HEK293 (cell line): ENCODE data around the gene TMEM50B.
A peak's percentile ranks its signal among the peaks of the same experiment; 100 is the strongest.

ENCODE experiments used
- CTCF ChIA-PET: fragments of 350-600 bp; formaldehyde crosslinking; extraction: SDS; loops from one replicate; lab custom pipeline; 2021; ENCODE audit warnings: antibody characterized with exemption; lab: Yijun Ruan, JAX
- POLR2A ChIA-PET: fragments of 300-600 bp; formaldehyde crosslinking; extraction: SDS; loops from one replicate; lab custom pipeline; 2020; ENCODE audit warnings: antibody characterized with exemption, inconsistent platforms; lab: Yijun Ruan, JAX
- H3K27ac ChIP-seq: fragments of 200-500 bp; sonication (Bioruptor generic); 2 replicates; pipeline ENCODE4 v1.5.1; 2014; ENCODE audit warnings: low read depth, low read length, control low read depth, inconsistent platforms; ENCODE audit errors: extremely low read depth
- H3K36me3 ChIP-seq, 2 experiments: fragments of 200-500 bp in 1 of 2; sonication (Bioruptor generic) in 1 of 2; 1 replicate in 1 of 2; 2 replicates in 1 of 2; pipeline ENCODE4 v1.5.1; 2014 to 2017; ENCODE audit warnings: inconsistent platforms in 2 of 2, low read length in 2 of 2; ENCODE audit not compliant: control insufficient read depth in 2 of 2, insufficient read depth in 1 of 2
- H3K4me1 ChIP-seq: fragments of 200-500 bp; sonication (Bioruptor generic); 2 replicates; pipeline ENCODE4 v1.5.1; 2014; ENCODE audit warnings: mild to moderate bottlenecking, low read length, inconsistent platforms; ENCODE audit not compliant: control insufficient read depth, insufficient read depth
- H3K4me3 ChIP-seq: 2 replicates; pipeline ENCODE4 v1.5.1; 2011; ENCODE audit warnings: low read depth, mild to moderate bottlenecking, control low read depth, low read length, moderate library complexity
- H3K9me3 ChIP-seq: fragments of 200-500 bp; sonication (Bioruptor generic); 2 replicates; pipeline ENCODE4 v1.5.1; 2014; ENCODE audit warnings: low read depth, low read length, inconsistent platforms; ENCODE audit not compliant: control insufficient read depth, insufficient read depth
- CTCF ChIP-seq: fragments of 450-650 bp; formaldehyde crosslinking; IDR thresholded peaks from 2 replicates; pipeline ENCODE4 v1.5.1; 2016; ENCODE audit warnings: missing biosample characterization, missing genetic modification characterization
- ELK4 ChIP-seq: IDR thresholded peaks from 2 replicates; pipeline ENCODE4 v1.6.1; 2011; ENCODE audit warnings: mild to moderate bottlenecking, low read depth, low read length, borderline replicate concordance
- KLF9 ChIP-seq: fragments of 450-650 bp; formaldehyde crosslinking; IDR thresholded peaks from 2 replicates; pipeline ENCODE4 v1.5.1; 2016; ENCODE audit warnings: missing biosample characterization, missing genetic modification characterization, low read depth
- MZF1 ChIP-seq: fragments of 450-650 bp; formaldehyde crosslinking; IDR thresholded peaks from 2 replicates; pipeline ENCODE4 v1.5.1; 2017; ENCODE audit warnings: missing biosample characterization, missing genetic modification characterization, borderline replicate concordance
- PATZ1 ChIP-seq: fragments of 450-650 bp; formaldehyde crosslinking; IDR thresholded peaks from 2 replicates; pipeline ENCODE4 v1.5.1; 2016; ENCODE audit warnings: missing biosample characterization, missing genetic modification characterization
- PBX3 ChIP-seq: sonication (generic); formaldehyde crosslinking; IDR thresholded peaks from 2 replicates; pipeline ENCODE4 v1.8.1; 2022; ENCODE audit warnings: mild to moderate bottlenecking, moderate library complexity, missing genetic modification reagents
- TSHZ1 ChIP-seq: fragments of 450-650 bp; formaldehyde crosslinking; IDR thresholded peaks from 2 replicates; pipeline ENCODE4 v1.5.1; 2016; ENCODE audit warnings: missing biosample characterization, missing genetic modification characterization, borderline replicate concordance
- ZBTB17 ChIP-seq: fragments of 450-650 bp; formaldehyde crosslinking; IDR thresholded peaks from 2 replicates; pipeline ENCODE4 v1.5.1; 2016; ENCODE audit warnings: missing biosample characterization, missing genetic modification characterization
- ZBTB8A ChIP-seq: fragments of 450-650 bp; formaldehyde crosslinking; IDR thresholded peaks from 2 replicates; pipeline ENCODE4 v1.5.1; 2016; ENCODE audit warnings: missing biosample characterization, missing genetic modification characterization
- ZFHX2 ChIP-seq: fragments of 450-650 bp; formaldehyde crosslinking; conservative IDR thresholded peaks from 2 replicates; pipeline ENCODE4 v1.5.1; 2016; ENCODE audit warnings: missing biosample characterization, missing genetic modification characterization
- ZFP69B ChIP-seq: fragments of 450-650 bp; formaldehyde crosslinking; IDR thresholded peaks from 2 replicates; pipeline ENCODE4 v1.5.1; 2016; ENCODE audit warnings: missing biosample characterization, missing genetic modification characterization
- ZNF114 ChIP-seq: fragments of 450-650 bp; formaldehyde crosslinking; IDR thresholded peaks from 2 replicates; pipeline ENCODE4 v1.5.0; 2017; ENCODE audit warnings: missing biosample characterization, missing genetic modification characterization
- ZNF157 ChIP-seq: fragments of 450-650 bp; formaldehyde crosslinking; IDR thresholded peaks from 2 replicates; pipeline ENCODE4 v1.5.1; 2016; ENCODE audit warnings: missing biosample characterization, missing genetic modification characterization
- ZNF335 ChIP-seq: fragments of 450-650 bp; formaldehyde crosslinking; conservative IDR thresholded peaks from 2 replicates; pipeline ENCODE4 v1.5.1; 2016; ENCODE audit warnings: missing biosample characterization, missing genetic modification characterization
- ZNF362 ChIP-seq: fragments of 450-650 bp; formaldehyde crosslinking; IDR thresholded peaks from 2 replicates; pipeline ENCODE4 v1.5.1; 2016; ENCODE audit warnings: missing biosample characterization, missing genetic modification characterization
- ZNF394 ChIP-seq: fragments of 450-650 bp; formaldehyde crosslinking; IDR thresholded peaks from 2 replicates; pipeline ENCODE4 v1.5.1; 2016; ENCODE audit warnings: missing biosample characterization, missing genetic modification characterization, mild to moderate bottlenecking, moderate library complexity, borderline replicate concordance
- ZNF521 ChIP-seq: fragments of 450-650 bp; formaldehyde crosslinking; IDR thresholded peaks from 2 replicates; pipeline ENCODE4 v1.5.1; 2017; ENCODE audit warnings: missing biosample characterization, mild to moderate bottlenecking, missing genetic modification characterization
- ZNF561 ChIP-seq: fragments of 450-650 bp; IDR thresholded peaks from 2 replicates; pipeline ENCODE4 v1.5.1; 2018; ENCODE audit warnings: missing biosample characterization, missing genetic modification characterization, borderline replicate concordance
- ZNF580 ChIP-seq: fragments of 450-650 bp; formaldehyde crosslinking; IDR thresholded peaks from 2 replicates; pipeline ENCODE4 v1.5.1; 2016; ENCODE audit warnings: missing biosample characterization, missing genetic modification characterization
- ZNF585B ChIP-seq: fragments of 450-650 bp; formaldehyde crosslinking; IDR thresholded peaks from 2 replicates; pipeline ENCODE4 v1.5.1; 2016; ENCODE audit warnings: missing biosample characterization, missing genetic modification characterization
- ZNF830 ChIP-seq: fragments of 450-650 bp; IDR thresholded peaks from 2 replicates; pipeline ENCODE4 v1.5.0; 2018; ENCODE audit warnings: missing biosample characterization, missing genetic modification characterization, low read depth, mild to moderate bottlenecking, moderate library complexity

TMEM50B gene

GRCh38 chr21:33478935-33479678 lies 667 bp downstream of the TMEM50B start (continued):
- TF ChIP-seq CTCF (tag by site-specific recombination): peak; percentile 65
- TF ChIP-seq ZNF362 (tag by site-specific recombination): no peak
- no peak for TF ChIP-seq ZNF561 (tag by site-specific recombination)
- no peak for TF ChIP-seq ZNF157 (tag by site-specific recombination)
- TF ChIP-seq ZBTB17 (tag by site-specific recombination): no peak
- no peak for TF ChIP-seq MZF1 (tag by site-specific recombination)
- TF ChIP-seq ZNF585B (tag by site-specific recombination): no peak
- peak; percentile 68; the same call in 1 of the 2 replicates for TF ChIP-seq PATZ1 (tag by site-specific recombination)
- TF ChIP-seq ZNF830 (tag by site-specific recombination): no peak
- no peak for TF ChIP-seq ZNF580
- peak; percentile 62; the same call in 1 of the 2 replicates for TF ChIP-seq PBX3 (CRISPR knock-in tag)
- TF ChIP-seq ZFHX2: no peak

- H3K9me3 ChIP-seq: no peaks in the 10 kb centered on the region
- no peak overlapping the region for H3K27ac ChIP-seq
- TF ChIP-seq ZNF521 (tag by site-specific recombination) (no peak), ZBTB8A (tag by site-specific recombination) (0 out of 2 replicates have a peak, but pooled peaks have one; percentile 16), MZF1 (tag by site-specific recombination) (peak; percentile 78; the same call in 1 of the 2 replicates), TSHZ1 (tag by site-specific recombination) (no peak), ZFP69B (tag by site-specific recombination) (no peak), KLF9 (tag by site-specific recombination) (no peak), ZNF114 (no peak), ZNF394 (tag by site-specific recombination) (peak; percentile 41; the same call in 1 of the 2 replicates), ZNF335 (tag by site-specific recombination) (peak; percentile 42), ELK4 (no peak)
- TF ChIP-seq, all 188 proteins: peak for 4
- ChIA-PET POLR2A (interaction anchor here (2.3 kb wide), 1 partner anchor 17 kb away, joined by 7 read pairs; no protein-coding TSS in a partner anchor), CTCF (no interaction called here)
- no peaks in the 10 kb centered on the region; a peak in 1 of 3 replicates for H3K36me3 ChIP-seq
- H3K4me3 ChIP-seq: peak overlapping the region; percentile 48
- H3K4me1 ChIP-seq: peaks cover 2% of the 10 kb centered on the region; the same call in 1 of the 2 replicates
Measured at GRCh38 chr21:33478182-33478581, 1.6 kb downstream of the TMEM50B start.
